Fibroblast of the conjunctiva (primary cell): ENCODE measurements around the gene CADM1.
A peak's percentile ranks its signal among the peaks of the same experiment; 100 is the strongest.

ENCODE experiments used
- DNase-seq: peaks from one replicate; pipeline ENCODE4 v3.0.0-alpha.2; 2010; ENCODE audit warnings: low read depth

Gene CADM1

DNA sequence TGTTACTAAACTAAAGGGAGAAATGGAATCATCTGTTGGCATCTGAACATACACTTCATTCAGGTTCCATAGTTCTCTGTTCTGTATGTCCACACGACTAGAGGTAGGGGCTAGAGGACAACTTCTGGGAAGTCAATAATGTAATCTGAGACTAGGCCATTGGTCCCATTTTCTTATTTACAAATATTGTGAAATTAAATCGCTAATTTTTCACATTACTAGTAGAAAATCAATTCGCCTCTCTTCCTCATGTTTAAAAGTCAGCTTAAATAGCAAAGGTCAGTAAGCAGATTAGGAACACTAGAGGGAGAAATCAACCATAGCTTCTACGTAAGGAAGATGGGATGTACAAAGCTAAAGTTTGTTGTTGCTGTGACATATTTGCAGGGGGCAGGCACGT lies 59.7 kb downstream of the CADM1 start:
- DNase-seq: no peak

DNA sequence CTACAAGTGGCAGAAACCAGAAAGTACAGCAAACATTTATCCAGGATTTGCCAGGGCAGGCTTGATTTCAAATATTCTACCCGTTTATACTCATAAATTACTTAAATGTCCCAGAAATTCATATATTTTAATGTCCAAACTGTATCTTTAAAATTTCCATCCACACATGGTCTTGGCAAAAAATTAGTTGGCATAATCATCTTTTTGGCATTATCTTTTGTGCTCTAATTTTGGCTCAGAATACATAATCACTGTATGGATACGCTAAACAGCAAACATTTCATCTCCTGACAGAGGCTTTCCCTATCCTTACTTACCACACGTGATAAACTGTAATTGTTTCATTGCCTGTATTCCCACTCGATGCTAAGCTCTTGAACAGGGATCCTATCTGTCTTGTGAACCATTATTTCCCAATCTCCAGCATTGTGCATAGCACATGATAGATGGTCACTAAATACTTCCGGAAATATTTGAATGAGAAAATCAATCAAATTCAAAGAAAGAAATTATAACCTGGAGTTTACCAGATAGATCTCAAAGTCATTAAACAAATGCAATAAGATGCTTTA lies 64.2 kb downstream of the CADM1 start:
- DNase-seq: no peak

DNA sequence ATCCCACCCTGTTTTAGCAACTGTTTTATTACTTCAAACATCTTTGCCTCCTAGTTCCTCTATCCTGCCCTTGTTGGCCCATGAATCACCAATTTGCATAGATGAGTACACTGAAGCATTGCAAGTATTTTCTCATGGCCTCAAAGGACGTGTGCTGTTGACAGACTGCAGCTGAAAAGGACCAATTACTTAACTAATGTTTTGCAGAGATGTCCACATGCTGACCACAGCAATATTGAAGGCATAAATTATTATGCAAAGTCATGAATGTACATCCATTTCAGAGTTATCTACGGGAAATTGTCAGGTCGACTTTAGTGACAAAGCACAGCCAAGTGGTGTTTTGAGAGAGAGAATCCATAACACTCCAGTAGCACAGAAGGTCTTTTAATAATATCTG lies 64.8 kb downstream of the CADM1 start:
- no peak for DNase-seq

- no peak for DNase-seq
Measured at GRCh38 chr11:115437902-115438575, 66.2 kb downstream of the CADM1 start.

GRCh38 chr11:115430345-115430744 lies 73.9 kb downstream of the CADM1 start:
- no peak for DNase-seq

GRCh38 chr11:115428306-115428705 lies 75.9 kb downstream of the CADM1 start:
- no peak for DNase-seq

GRCh38 chr11:115425816-115426215 lies 78.4 kb downstream of the CADM1 start:
- no peak for DNase-seq

DNA sequence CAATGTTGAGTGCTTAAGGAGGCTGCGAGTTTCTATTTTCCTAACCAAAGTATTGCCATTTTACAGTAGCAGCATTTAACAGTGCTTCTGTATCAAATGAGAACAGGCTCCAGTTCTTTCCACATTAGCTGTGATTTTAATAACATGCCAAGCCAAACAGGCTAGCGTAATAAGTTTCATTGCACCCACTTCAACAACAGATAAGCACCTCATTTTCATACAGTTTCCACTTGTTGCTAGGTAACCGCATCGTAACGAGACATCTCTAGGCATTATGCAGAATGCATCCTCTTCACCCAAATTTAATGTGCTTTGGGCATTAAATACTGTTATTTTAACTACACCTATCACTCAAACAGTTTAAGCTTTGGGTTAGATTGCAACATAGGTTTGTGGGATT lies 79.0 kb downstream of the CADM1 start:
- DNase-seq: no peak

GRCh38 chr11:115423728-115424459 lies 80.3 kb downstream of the CADM1 start:
- DNase-seq: no peak

DNA sequence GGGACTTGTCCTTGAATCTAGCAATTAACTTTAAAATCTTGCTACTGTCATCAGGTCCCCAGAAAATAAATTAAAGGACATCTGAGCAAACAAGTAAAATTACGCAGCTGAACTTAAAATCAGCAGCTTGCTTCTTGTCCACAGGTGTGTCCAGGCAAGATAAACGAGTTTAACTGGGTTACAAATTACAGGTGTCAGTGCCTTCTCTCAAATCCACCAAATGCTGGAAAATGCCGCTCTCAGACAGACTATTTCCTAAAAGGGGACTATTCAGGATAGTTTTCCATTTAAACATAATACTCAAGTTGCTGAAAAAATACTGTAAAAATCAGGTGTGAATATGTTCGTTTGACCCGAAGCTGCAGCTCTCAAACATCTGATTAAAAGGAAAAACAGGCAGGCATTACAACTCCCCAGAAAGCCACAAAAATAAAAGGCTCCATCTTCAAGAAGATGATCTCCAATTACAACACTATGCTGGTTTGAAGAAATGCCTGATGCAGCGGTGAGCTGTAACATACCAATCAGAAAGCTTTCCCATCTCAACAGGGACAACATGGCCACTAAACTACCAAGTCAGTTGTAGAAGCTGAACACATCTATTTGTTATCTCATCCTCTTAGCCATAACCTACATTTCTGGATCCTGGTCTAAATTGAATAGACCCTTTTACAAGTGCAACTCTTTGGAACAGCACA lies 82.1 kb downstream of the CADM1 start:
- no peak for DNase-seq

DNA sequence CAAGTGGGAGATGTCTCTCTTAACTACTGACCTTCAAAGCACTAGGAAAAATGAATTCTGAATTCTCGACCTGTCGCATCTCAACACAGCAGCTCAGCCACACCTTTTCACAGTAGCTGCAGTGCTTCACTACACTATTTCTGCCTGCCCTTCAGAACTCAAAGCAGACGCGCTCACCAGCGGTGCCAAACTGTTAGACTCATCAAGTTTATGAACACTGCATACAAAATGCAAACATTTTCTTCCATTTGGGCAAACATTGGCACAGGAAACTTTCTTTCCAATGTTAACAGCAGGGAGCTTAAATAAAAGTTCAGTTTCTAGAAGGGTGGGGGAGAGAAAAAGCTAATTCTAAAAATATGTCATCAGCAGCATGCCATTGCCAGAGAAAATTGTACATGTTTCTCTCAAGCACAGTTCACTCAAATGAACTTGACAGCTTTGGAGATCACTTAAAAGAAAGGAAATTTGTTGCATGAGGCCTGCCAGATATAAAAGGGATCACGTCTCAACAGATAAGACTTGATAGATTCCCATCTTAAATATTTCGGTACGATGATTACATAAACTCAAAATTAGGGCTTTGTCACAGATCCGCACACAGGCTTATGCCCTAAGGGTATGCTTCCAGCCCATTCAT lies 82.7 kb downstream of the CADM1 start:
- DNase-seq: no peak

DNA sequence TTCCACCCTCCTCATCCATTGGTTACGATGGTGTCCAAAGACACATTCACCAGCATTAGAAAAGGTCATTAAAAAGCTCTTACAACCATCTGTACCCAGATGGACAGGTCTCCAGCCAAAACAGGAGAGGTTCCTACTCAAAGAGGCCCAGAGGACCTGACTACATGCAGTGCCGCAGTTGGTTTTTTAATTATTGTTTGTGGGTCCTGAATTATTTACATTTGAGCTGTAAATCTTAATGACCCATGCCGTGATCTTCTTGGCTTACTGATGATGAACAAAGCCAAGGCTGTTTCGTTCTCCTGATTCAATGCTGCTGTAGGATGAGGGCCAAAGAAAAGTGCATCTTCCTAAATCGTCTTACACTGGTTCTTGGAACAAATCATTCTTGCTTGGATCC lies 83.7 kb downstream of the CADM1 start:
- no peak for DNase-seq

DNA sequence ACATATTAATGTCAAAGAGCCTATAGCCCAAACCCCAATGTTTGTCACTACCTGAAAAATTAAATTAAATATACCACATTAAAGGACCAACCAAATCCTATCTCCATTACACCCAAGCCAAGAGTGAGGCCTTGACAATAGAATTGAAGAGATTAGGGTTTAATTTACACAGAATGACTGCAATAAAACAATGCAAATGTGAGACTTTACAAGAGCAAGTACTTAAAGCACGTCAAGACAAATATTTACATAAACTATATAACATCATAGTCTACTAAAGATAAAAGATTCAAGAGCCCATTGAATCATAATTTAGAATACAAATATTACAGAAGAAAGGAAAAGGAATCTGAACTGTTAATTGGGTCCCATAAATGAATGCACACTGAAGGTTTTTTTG lies 85.6 kb downstream of the CADM1 start:
- no peak for DNase-seq

DNA sequence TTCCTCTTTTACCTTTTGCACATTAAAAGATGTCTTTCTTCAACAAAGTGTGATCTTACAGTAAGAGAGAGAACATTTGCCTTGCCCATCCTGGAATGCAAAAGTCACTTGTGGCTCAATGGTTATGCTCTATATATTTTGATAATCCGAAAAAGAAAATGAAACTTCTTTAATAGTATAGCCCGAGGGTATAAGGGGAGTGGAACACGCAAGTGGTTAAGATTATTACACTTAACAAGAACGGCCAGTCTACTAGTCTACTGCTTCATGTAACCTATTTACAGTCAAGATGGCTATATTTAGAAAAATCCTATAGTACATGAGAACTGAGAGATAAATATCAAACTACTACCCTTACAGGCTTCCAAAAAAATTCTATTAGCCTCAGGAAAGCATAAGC lies 86.1 kb downstream of the CADM1 start:
- no peak for DNase-seq

DNA sequence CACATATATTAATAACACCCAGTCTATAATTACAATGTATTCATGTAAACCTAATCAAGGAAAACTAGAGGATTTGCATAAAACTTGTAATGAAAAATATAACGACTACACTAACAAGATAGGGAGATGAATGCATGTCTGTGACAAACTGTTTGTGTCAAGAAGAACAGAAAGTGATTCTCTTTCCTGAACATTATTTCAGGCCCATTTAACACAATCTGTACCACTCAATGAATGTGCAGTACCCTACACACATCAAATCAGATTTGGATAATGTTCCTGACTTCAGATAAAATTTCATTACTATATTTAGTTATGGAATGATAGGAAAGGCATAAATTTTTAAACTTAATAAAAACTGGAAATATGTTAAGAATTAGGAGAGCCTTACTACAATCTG lies 93.1 kb downstream of the CADM1 start:
- DNase-seq: no peak

DNA sequence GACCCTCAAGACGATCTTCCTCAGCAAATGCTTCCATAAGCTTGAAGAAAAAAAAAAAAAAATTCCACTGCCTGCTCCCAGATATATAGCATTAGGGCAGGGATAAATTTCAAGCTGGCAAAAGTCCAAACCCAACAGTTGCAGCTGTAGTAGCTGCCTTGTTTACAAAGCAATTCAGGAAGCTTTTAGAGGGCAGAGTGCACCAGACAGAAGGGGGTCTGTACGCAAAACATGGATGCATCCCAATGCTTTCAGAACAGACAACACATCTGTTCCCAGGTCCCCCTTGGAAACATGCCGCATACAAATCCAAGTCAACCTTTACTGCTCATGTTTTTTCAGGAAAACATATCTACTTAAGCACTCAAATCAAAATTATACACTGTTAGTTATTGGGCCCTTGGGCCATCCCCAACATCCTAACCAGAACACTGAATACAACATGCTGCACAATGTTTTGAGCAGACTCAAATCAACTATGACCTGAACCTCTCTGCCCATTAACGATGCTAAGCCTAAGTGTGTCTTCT lies 94.5 kb downstream of the CADM1 start:
- no peak for DNase-seq

DNA sequence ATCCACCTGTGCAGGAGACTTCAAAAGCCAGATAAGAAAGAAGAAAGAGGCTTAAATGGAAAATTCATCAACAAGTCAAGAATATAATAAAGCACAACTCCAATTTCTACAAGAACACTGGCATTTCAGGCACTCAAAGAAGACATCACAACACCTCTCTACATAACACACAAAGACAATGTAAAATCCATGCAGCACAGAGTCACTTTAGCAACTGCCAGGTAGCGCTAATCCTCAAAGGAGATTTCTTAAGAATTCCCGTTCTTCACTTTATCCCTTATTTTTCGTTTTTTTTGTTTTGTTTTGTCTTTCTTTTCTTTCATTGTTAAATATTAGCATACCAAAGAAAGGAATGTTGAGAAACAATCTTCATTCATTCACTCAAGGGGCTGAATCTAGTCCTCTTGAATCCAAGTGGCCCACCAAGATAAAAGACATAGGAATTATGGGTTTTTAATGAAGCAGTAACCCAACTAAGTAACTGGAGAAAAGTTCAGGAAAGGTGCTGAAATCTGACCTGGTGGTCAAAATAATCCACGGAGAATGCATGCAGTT lies 95.0 kb downstream of the CADM1 start:
- no peak for DNase-seq

DNA sequence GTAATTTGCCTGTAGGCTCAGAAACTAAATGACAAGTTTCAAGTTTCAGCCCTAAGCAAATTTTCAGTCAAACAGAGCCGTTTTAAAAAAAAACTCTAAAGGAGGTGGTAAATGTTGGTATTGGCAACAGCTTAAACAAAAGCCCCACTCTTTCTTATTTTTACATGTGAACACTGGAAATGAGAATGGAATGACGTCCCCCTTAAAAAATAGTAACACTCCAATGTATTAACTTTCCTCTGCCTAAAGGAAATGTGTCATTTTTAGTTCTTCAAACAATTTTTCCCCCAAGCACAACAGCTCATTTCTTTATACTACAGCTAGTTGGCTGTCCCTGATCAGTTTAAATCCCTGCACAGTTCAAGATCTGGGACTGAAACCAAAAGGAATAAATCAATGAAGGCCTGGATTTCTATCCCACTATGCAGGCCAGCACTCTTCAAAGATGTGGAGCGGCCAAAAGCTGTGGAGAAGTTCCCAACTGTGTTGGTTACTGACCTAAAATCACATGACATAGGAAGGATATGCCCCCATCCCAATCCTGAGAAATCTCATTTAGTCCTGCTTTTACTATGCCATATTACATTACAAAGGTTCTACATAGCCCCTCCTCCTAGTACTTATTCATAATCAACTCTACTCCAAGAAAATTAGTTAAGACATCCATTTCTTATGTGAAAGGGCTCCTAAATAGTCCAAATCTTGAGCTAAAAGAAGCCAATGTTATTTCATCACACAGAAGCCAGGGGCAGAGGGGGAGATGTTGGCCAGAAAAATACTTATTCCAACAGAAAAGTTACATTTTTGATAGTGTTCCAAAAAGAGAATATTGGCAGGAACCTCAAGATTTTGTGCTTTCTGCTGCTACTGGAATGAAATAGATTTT lies 95.9 kb downstream of the CADM1 start:
- peak; percentile 2 for DNase-seq

DNA sequence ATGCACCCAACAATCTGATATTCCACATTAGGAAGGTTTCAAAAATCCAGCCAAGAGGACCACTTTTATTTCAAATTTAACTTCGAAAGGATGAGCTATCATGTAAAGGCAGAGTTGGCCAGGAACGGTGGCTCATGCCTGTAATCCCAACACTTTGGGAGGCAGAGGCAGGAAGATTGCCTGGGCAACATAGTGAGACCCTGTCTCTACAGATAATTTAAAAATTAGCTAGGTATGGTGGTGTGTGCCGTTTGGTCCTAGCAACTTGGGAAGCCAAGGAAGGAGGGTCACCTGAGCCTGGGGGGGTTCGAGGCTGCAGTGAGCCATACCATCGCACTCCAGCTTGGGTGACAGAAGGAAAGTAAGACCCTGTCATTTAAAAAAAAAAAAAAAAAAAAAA lies 96.7 kb downstream of the CADM1 start:
- no peak for DNase-seq

GRCh38 chr11:115406404-115406803 lies 97.8 kb downstream of the CADM1 start:
- DNase-seq: no peak
